Activated CD4-positive, alpha-beta T cell treated with anti-CD3 and anti-CD28 coated beads, Interleukin-2, amount 10 ng/mL, durations not matched to agents 24 days and 14 days (primary cell): Measurements from ENCODE around the gene TMEM107. TPM values are rescaled to one million over a fixed set of nuclear protein-coding genes. Genes with fewer than 3 reads are reported as not detected.

Experiments used
- total RNA-seq: library from RNA; stranded (reverse); gene quantifications from 2 replicates; pipeline ENCODE4 v1.2.3, GENCODE V29; 2022

TMEM107 gene
- total RNA-seq, 1 donor from 2014 or later: 21.4 TPM

Other genes starting within 250 kb of the TMEM107 start
- 9.7 and 12.8 TPM in 2 replicates for gene KCNAB3, start 246.5 kb downstream of the TMEM107 start, total RNA-seq
- 150 and 159 TPM in 2 replicates for gene TRAPPC1, start 244.4 kb downstream of the TMEM107 start, total RNA-seq
- gene CNTROB, start 244.2 kb downstream of the TMEM107 start, total RNA-seq: 52.4 and 54.5 TPM in 2 replicates
- gene GUCY2D, start 173.8 kb downstream of the TMEM107 start, total RNA-seq: not detected in 2 replicates
- gene ALOX15B, start 137.3 kb downstream of the TMEM107 start, total RNA-seq: not detected in 2 replicates
- gene ALOX12B, start 88.7 kb downstream of the TMEM107 start, total RNA-seq: 0.77 and 0.88 TPM in 2 replicates
- gene ALOXE3, start 57.9 kb downstream of the TMEM107 start, total RNA-seq: not detected in 2 replicates
- 1.5 and 2.1 TPM in 2 replicates for gene HES7, start 52.3 kb downstream of the TMEM107 start, total RNA-seq
- 39.4 and 41.7 TPM in 2 replicates for gene PER1, start 24.0 kb downstream of the TMEM107 start, total RNA-seq
- 45.1 and 49.6 TPM in 2 replicates for gene VAMP2, start 13.4 kb downstream of the TMEM107 start, total RNA-seq
- gene BORCS6, start 13.8 kb upstream of the TMEM107 start, total RNA-seq: 4.7 and 5.7 TPM in 2 replicates
- gene AURKB, start 34.2 kb upstream of the TMEM107 start, total RNA-seq: 92.3 and 101 TPM in 2 replicates
- gene CTC1, start 71.7 kb upstream of the TMEM107 start, total RNA-seq: 75.0 and 78.7 TPM in 2 replicates
- gene PFAS, start 72.9 kb upstream of the TMEM107 start, total RNA-seq: 208 and 211 TPM in 2 replicates
- 57.5 and 66.3 TPM in 2 replicates for gene RANGRF, start 112.3 kb upstream of the TMEM107 start, total RNA-seq
- gene SLC25A35, start 119.0 kb upstream of the TMEM107 start, total RNA-seq: 5.4 and 6.8 TPM in 2 replicates
- not detected in 2 replicates for gene ARHGEF15, start 133.9 kb upstream of the TMEM107 start, total RNA-seq
- gene ODF4, start 163.5 kb upstream of the TMEM107 start, total RNA-seq: not detected in 2 replicates
- gene RPL26, start 206.8 kb upstream of the TMEM107 start, total RNA-seq: 2,460 and 2,469 TPM in 2 replicates
- gene RNF222, start 221.4 kb upstream of the TMEM107 start, total RNA-seq: not detected in 2 replicates